Measurements from ENCODE around the gene CP. TPM values are rescaled to one million over a fixed set of nuclear protein-coding genes. Genes with fewer than 3 reads are reported as not detected.

CP gene
- total RNA-seq, 1 experiment from 2014 or later: 6.8 TPM

DNA sequence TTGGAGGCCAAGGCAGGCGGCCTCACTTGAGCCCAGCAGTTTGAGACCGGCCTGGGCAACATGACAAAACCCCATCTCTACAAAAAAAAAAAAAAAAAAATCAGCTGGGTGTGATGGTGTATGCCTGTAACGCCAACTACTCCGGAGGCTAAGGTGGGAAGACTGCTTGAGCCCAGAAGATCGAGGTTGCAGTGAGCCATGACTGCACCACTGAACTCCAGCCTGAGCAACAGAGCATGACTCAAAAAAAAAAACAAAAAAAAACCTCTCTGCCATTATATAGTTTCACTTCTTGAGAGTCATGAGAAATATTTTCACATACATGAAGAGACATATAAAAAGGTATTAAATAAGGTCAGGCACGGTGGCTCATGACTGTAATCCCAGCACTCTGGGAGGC lies 45.9 kb upstream of the CP start:
- no peaks in the 10 kb centered on the region for H3K4me1 ChIP-seq
- ChIA-PET POLR2A (no interaction called here), CTCF (interaction anchor here (0.6 kb wide), 1 partner anchor 140 kb away, joined by 4 read pairs; no protein-coding TSS in a partner anchor)
- intact Hi-C loops (cut with micrococcal nuclease; ENCODE audit: unreplicated experiment): no loop called here
- Mint-ChIP-seq H3K4me1 (ENCODE audit: low read depth, unreplicated experiment) (peaks cover 7% of the 10 kb centered on the region), H3K4me3 (ENCODE audit: unreplicated experiment) (no peak overlapping the region), H3K27me3 (ENCODE audit: insufficient read depth, unreplicated experiment) (no peaks in the 10 kb centered on the region), H3K27ac (ENCODE audit: unreplicated experiment) (no peak overlapping the region), H3K36me3 (ENCODE audit: insufficient read depth, unreplicated experiment) (no peaks in the 10 kb centered on the region), H3K9me3 (ENCODE audit: unreplicated experiment) (no peaks in the 10 kb centered on the region)
- TF ChIP-seq, protein P1, sequence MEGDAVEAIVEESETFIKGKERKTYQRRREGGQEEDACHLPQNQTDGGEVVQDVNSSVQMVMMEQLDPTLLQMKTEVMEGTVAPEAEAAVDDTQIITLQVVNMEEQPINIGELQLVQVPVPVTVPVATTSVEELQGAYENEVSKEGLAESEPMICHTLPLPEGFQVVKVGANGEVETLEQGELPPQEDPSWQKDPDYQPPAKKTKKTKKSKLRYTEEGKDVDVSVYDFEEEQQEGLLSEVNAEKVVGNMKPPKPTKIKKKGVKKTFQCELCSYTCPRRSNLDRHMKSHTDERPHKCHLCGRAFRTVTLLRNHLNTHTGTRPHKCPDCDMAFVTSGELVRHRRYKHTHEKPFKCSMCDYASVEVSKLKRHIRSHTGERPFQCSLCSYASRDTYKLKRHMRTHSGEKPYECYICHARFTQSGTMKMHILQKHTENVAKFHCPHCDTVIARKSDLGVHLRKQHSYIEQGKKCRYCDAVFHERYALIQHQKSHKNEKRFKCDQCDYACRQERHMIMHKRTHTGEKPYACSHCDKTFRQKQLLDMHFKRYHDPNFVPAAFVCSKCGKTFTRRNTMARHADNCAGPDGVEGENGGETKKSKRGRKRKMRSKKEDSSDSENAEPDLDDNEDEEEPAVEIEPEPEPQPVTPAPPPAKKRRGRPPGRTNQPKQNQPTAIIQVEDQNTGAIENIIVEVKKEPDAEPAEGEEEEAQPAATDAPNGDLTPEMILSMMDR (IDR thresholded peaks at IDR 0.05; ENCODE audit: insufficient read depth in 1 of 2, low read depth in 1 of 2, low read length in 1 of 2, severe bottlenecking in 1 of 2, unreplicated experiment in 1 of 2): no peak
- no peak overlapping the region for H3K4me3 ChIP-seq (ENCODE audit: low read depth, low read length)
- H3K27me3 ChIP-seq (replicated peaks; ENCODE audit: control insufficient read depth, insufficient read depth, low read length): no peaks in the 10 kb centered on the region
- H3K36me3 ChIP-seq (ENCODE audit: control insufficient read depth, insufficient read depth, low read length): no peaks in the 10 kb centered on the region
- no peaks in the 10 kb centered on the region for H3K9me3 ChIP-seq
- no TSS peak for BruUV-seq (replicated peaks)
- DNase-seq: no peak

- CTCF ChIA-PET: no interaction called here
Measured at GRCh38 chr3:149266736-149267135, 45.1 kb upstream of the CP start.

DNA sequence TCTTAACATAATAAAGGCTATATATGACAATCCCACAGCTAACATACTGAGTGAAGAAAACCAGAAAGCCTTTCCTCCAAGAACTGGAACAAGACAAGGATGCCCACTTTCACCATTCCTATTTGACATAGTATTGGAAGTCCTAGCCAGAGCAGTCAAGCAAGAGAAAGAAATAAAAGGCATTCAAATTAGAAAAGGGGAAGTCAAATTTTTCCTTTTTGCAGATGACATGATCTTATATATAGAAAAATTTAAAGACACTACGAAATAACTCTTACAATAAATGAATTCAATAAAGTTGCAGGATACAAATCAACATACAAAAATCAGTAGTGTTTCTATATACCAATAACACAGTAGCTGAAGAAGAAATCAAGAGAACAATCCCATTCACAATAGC lies 42.2 kb upstream of the CP start:
- no peak overlapping the region for H3K4me3 ChIP-seq (ENCODE audit: low read depth, low read length)
- intact Hi-C loops (cut with micrococcal nuclease; ENCODE audit: unreplicated experiment): no loop called here
- no peaks in the 10 kb centered on the region for H3K36me3 ChIP-seq (ENCODE audit: control insufficient read depth, insufficient read depth, low read length)
- no peaks in the 10 kb centered on the region for H3K4me1 ChIP-seq
- no peak overlapping the region for H3K4me3 Mint-ChIP-seq (ENCODE audit: unreplicated experiment)
- no peak for DNase-seq
- TF ChIP-seq, protein P1 (IDR thresholded peaks at IDR 0.05; ENCODE audit: insufficient read depth in 1 of 2, low read depth in 1 of 2, low read length in 1 of 2, severe bottlenecking in 1 of 2, unreplicated experiment in 1 of 2): no peak
- ChIA-PET CTCF (interaction anchor here (0.8 kb wide), 1 partner anchor 308 kb away, joined by 3 read pairs; no protein-coding TSS in a partner anchor), POLR2A (no interaction called here)
- H3K36me3 Mint-ChIP-seq (ENCODE audit: insufficient read depth, unreplicated experiment): no peaks in the 10 kb centered on the region
- H3K9me3 ChIP-seq: no peaks in the 10 kb centered on the region
- no peaks in the 10 kb centered on the region for H3K27me3 ChIP-seq (replicated peaks; ENCODE audit: control insufficient read depth, insufficient read depth, low read length)
- no peak overlapping the region for H3K27ac Mint-ChIP-seq (ENCODE audit: unreplicated experiment)
- BruUV-seq (replicated peaks): no TSS peak
- no peaks in the 10 kb centered on the region for H3K4me1 Mint-ChIP-seq (ENCODE audit: low read depth, unreplicated experiment)
- no peaks in the 10 kb centered on the region for H3K27me3 Mint-ChIP-seq (ENCODE audit: insufficient read depth, unreplicated experiment)
- no peaks in the 10 kb centered on the region for H3K9me3 Mint-ChIP-seq (ENCODE audit: unreplicated experiment)

More at GRCh38 chr3:149266736-149267135, 45.1 kb upstream of the CP start:
- intact Hi-C loops (cut with micrococcal nuclease; ENCODE audit: unreplicated experiment): no loop called here
- BruUV-seq (replicated peaks): no TSS peak
- POLR2A ChIA-PET: no interaction called here
- H3K36me3 ChIP-seq (ENCODE audit: control insufficient read depth, insufficient read depth, low read length): no peaks in the 10 kb centered on the region
- Mint-ChIP-seq H3K4me3 (ENCODE audit: unreplicated experiment) (no peak overlapping the region), H3K27me3 (ENCODE audit: insufficient read depth, unreplicated experiment) (no peaks in the 10 kb centered on the region), H3K27ac (ENCODE audit: unreplicated experiment) (no peak overlapping the region), H3K4me1 (ENCODE audit: low read depth, unreplicated experiment) (peaks cover 5% of the 10 kb centered on the region), H3K9me3 (ENCODE audit: unreplicated experiment) (no peaks in the 10 kb centered on the region), H3K36me3 (ENCODE audit: insufficient read depth, unreplicated experiment) (no peaks in the 10 kb centered on the region)
- TF ChIP-seq, protein P1 (IDR thresholded peaks at IDR 0.05; ENCODE audit: insufficient read depth in 1 of 2, low read depth in 1 of 2, low read length in 1 of 2, severe bottlenecking in 1 of 2, unreplicated experiment in 1 of 2): no peak
- H3K4me3 ChIP-seq (ENCODE audit: low read depth, low read length): no peak overlapping the region
- DNase-seq: no peak
- H3K4me1 ChIP-seq: no peaks in the 10 kb centered on the region
- H3K9me3 ChIP-seq: no peaks in the 10 kb centered on the region
- no peaks in the 10 kb centered on the region for H3K27me3 ChIP-seq (replicated peaks; ENCODE audit: control insufficient read depth, insufficient read depth, low read length)
